Stimulated activated naive CD8-positive, alpha-beta T cell treated with anti-CD3 and anti-CD28 coated beads, Interleukin-15, Interleukin-2, amounts not matched to agents 100 U/mL and 50 U/mL, for 24 hours (primary cell): ENCODE results near the gene BID.
"Not testable (repeated sequence)": the region's sequence is repeated elsewhere in the genome, so short reads cannot be mapped to it uniquely, and the experiment has no call there.

Source experiments
- ATAC-seq: fragments of 150-1000 bp; cut with Tn5 transposase; one replicate; pipeline ENCODE4 v1.10.0; 2021
- DNase-seq: peaks from one replicate; pipeline ENCODE4 v3.0.0; 2021

BID gene

DNA sequence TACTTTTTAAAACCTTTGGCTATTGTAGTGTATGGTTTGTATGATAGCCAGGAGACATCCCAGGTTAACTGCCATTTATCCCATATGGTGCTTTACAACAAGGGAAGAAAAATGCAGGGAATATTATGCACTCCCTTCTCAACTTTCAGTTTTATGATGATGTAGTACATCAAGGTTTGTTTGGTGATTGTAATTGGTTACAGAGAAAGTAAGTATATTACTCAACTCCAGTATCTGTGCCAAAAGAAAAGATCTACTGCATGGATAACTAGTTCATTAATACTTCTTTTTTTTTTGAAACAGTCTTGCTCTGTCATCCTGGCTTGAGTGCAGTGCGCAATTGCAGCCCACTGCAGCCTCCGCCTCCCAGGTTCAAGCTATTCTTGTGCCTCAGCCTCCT is 70.5 kb downstream of the BID start:
- DNase-seq (no peak), ATAC-seq (no peak)

DNA sequence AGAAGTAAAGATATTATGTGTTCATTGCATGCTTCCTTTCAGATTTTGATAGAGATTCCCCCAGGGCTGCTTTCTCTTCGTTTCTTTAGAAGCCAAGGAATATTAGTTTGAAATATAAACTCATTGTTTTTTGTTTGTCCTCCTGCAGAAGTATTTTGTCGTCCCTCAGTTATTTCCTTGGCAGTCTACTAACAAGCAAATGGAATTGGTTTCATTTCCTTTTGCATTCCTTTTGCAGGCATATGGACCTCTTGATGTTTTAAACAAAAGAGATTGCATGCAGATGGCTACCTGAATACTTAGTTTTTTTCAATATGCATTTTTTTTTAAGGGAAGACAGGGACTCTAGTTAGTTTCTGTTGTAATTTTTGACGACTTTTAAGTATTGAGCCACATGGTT is 73.5 kb downstream of the BID start:
- ATAC-seq: no peak
- DNase-seq: no peak

DNA sequence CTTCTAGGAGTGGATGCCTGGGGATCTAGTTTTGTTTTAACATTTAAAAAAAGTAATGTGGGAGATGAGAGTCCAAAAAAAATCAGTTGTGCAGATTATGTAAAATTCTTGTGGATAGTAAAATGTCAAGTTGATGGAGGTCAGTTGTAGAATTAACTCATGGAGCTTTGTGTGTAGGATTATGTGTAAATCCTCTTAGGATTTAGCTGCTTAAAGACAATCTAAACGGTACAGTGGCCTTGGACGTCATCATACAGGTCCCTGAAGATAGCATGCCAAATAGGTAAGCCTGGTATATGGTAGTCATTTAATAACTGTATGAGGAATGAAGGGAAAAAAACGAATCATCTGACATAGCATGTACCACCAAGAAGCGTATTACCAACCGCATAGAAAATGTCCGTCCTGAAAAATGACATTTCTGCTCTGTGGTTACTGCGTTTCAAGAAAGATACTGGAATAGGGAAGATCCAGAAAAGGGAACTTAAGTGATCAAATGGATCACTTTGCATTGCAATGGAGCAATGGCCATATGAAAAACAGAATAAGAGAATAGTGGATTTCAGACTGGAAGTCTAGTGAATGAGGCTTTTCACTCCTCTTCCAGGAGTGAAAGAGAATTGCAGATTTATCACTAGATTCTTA is 74.5 kb downstream of the BID start:
- ATAC-seq (no peak), DNase-seq (no peak)

DNA sequence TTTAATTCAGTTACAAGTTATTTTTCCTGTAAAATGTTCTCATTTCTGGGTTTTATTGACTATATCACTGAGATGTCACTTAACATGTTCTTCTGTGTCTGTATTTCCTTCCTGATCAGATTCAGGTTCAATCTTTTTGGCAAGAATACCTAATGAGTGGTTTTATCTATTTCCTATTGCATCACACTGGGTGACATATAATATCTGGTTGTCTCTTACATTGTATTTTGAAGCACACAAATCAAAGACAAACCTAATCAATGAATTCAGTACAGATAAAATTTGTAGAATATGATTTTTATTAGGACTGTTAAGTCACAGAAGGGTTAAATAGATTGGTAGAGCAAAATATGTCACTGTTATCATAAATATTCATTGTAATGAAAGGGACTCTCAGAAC is 75.3 kb downstream of the BID start:
- no peak for DNase-seq
- ATAC-seq: no peak

DNA sequence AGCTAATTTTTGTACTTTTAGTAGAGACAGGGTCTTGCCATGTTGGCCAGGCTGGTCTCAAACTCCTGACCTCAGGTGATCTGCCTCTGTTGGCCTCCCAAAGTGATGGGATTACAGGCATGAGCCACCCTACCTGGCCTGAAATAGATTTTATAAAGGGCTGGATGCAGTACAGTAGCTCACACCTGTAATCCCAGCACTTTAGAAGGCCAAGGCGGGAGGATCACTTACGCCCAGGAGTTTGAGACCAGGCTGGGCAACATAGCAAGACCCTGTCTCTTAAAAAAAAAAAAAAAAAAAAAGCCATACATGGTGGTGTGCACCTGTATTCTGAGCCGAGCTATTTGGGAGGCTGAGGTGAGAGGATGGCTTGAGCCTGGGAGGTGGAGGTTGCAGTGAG is 76.0 kb downstream of the BID start:
- not testable (repeated sequence) for DNase-seq, ATAC-seq

DNA sequence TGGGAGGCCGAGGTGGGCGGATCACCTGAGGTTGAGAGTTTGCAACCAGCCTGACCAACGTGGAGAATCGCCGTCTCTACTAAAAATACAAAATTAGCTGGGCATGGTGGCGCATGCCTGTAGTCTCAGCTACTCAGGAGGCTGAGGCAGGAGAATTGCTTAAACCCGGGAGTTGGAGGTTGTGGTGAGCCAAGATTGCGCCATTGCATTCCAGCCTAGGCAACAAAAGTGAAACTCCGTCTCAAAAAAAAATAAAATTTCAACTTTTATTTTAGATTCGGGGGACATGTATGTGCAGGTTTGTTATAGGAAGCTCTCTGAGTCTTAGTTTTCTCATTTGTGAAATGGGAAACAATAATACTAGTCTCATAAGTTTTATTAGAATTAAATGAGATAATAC is 77.1 kb downstream of the BID start:
- ATAC-seq, DNase-seq: not testable (repeated sequence)

DNA sequence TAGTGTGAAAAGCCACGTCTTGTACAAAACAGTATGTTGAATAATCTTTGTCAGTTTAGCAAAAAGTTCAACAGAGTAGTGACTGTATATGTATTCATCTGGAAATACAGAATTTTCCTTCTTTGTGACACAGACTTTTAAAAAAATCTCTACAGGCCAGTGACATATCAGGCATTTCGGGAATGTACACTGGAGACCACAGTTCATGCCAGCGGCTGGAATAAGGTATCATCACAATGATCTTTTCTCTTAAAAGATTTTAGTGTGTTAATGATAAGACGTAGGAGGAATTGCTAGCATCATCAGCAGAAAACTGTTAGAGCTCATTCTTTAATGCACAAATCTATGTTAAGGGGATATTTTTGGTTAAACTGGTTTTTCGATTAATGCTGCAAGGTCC is 78.3 kb downstream of the BID start:
- DNase-seq (no peak), ATAC-seq (no peak)

DNA sequence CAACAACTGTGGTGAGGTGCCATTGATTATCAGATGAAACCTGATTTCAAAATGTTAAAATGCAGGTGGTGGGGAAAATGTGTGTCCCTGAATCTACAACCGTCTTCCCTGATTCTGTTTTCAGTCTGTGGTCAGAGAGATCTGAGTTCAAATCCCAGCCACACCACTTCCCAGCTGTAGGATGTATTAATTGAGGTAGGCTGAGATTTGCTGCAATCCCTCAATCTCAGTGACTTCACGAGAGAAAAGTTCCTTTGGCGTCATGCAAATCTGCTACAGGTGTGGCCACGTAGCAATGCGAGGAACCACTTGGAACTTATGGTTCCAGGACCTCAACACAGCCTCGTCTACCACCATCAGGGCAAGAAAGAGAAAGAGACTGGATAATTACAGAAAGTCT is 79.5 kb downstream of the BID start:
- no peak for DNase-seq

DNA sequence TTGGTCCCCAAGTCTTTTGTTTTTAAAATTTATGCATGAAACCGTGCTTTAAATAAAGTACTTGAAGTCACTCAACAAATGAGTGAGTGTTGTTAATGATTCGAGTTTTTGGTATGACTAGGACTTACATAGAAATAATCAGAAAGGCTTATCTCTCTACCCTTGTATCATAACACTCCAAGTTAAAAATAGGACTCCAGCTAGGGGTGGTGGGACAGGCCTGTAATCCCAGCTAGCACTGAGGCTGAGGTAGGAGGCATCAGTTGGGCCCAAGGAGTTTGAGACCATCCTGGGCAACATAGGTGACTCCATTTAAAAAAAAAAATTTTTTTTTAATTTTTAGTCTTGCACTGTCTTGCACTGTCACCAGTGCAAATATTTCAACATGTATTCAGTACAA is 80.1 kb downstream of the BID start:
- no peak for DNase-seq
- ATAC-seq: no peak

More for the DNA sequence above, 79.5 kb downstream of the BID start:
- ATAC-seq: no peak

DNA sequence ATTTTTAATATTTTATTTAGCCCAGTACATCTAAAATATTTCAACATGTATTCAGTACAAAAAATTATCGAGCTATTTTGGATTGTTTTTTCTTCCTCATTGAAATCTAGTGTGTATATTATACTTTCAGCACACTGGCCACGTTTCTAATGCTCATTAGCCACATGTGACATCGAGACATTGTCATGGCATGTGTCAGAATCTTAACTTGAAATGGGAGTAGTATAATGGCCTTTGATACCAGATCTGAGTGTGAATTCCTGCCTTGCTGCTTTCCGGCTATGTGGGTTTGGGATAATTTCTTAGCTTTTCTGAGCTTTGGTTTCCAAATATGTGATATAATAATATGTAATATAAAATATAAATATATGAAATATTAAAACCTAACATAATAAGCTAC is 81.4 kb downstream of the BID start:
- ATAC-seq (no peak), DNase-seq (no peak)

DNA sequence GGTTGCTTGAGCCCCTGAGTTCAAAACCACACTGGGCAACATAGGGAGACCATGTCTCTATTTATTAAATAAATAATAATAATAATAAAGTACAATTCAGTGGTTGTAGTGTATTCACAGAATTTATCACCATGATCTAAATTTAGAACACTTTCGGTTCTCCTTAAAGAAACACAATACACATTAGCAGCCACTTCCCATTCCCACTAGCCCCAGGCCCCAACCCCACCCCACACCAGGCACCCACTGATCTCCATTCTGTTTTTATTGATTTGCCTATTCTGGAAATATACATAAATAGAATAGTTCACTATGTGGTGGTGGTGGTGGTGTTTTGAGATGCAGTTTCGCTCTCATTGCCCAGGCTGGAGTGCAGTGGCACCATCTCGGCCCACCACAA is 90.0 kb downstream of the BID start:
- no peak for ATAC-seq
- DNase-seq: no peak
